RWPE2 (cell line): ENCODE data around the gene IL15.

ENCODE experiments used
- ATAC-seq: fragments of 200-7000 bp; cut with Tn5 transposase; 3 replicates; pipeline ENCODE4 v1.9.1; 2021; ENCODE audit warnings: low read depth
- DNase-seq: peaks from one replicate; pipeline ENCODE4 v3.0.0-alpha.2; 2020; ENCODE audit warnings: low spot score
- H3K27ac ChIP-seq: fragments of 450-650 bp; 2 replicates; pipeline ENCODE4 v1.5.1; 2017; ENCODE audit warnings: mild to moderate bottlenecking; ENCODE audit not compliant: poor library complexity, severe bottlenecking
- H3K27me3 ChIP-seq: fragments of 250-450 bp; sonication (Bioruptor Pico); 2 replicates; pipeline ENCODE4 v1.5.1; 2021; ENCODE audit warnings: mild to moderate bottlenecking, moderate library complexity; ENCODE audit not compliant: insufficient read depth, poor library complexity, severe bottlenecking
- H3K36me3 ChIP-seq: fragments of 250-450 bp; sonication (Bioruptor Pico); 2 replicates; pipeline ENCODE4 v1.5.1; 2020; ENCODE audit warnings: low read depth, mild to moderate bottlenecking, moderate library complexity
- H3K4me1 ChIP-seq: fragments of 250-450 bp; sonication (Bioruptor Pico); 2 replicates; pipeline ENCODE4 v1.5.1; 2021; ENCODE audit warnings: mild to moderate bottlenecking, moderate library complexity; ENCODE audit not compliant: insufficient read depth, poor library complexity, severe bottlenecking
- H3K4me3 ChIP-seq: fragments of 250-450 bp; sonication (Bioruptor Pico); 2 replicates; pipeline ENCODE4 v1.5.1; 2021; ENCODE audit warnings: mild to moderate bottlenecking, moderate library complexity; ENCODE audit not compliant: severe bottlenecking
- H3K9me3 ChIP-seq: fragments of 250-450 bp; sonication (Bioruptor Pico); 2 replicates; pipeline ENCODE4 v1.5.1; 2021; ENCODE audit warnings: mild to moderate bottlenecking, moderate library complexity; ENCODE audit not compliant: severe bottlenecking
- TF ChIP-seq, protein P1 (sequence below): fragments of 450-650 bp; IDR thresholded peaks from one replicate; pipeline ENCODE4 v1.5.1; 2017; ENCODE audit warnings: mild to moderate bottlenecking, moderate library complexity; ENCODE audit not compliant: poor library complexity, severe bottlenecking

IL15 gene

DNA sequence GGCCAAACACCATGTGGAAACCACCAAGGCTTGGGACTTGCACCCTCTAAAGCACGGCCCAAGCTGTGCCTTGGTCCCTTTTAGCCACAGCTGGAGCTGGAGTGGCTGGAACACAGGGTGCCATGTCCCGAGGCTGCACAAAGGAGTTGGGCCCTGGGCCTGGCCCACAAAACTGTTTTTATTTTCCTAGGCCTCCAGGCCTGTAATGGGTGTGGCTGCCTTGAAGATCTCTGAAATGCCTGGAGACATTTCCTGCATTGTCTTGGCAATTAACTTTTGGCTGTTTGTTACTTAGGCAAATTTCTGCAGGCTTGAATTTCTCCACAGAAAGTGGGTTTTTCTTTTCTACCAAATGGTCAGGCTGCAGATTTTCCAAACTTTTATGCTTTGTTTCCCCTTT, 55.7 kb downstream of the IL15 start:
- ATAC-seq (no peak), DNase-seq (no peak)
- Histone ChIP-seq H3K27me3 (no peaks in the 10 kb centered on the region), H3K9me3 (no peaks in the 10 kb centered on the region), H3K36me3 (no peaks in the 10 kb centered on the region), H3K27ac (no peak overlapping the region), H3K4me3 (no peak overlapping the region), H3K4me1 (peaks cover 2% of the 10 kb centered on the region)
- TF ChIP-seq, protein P1, sequence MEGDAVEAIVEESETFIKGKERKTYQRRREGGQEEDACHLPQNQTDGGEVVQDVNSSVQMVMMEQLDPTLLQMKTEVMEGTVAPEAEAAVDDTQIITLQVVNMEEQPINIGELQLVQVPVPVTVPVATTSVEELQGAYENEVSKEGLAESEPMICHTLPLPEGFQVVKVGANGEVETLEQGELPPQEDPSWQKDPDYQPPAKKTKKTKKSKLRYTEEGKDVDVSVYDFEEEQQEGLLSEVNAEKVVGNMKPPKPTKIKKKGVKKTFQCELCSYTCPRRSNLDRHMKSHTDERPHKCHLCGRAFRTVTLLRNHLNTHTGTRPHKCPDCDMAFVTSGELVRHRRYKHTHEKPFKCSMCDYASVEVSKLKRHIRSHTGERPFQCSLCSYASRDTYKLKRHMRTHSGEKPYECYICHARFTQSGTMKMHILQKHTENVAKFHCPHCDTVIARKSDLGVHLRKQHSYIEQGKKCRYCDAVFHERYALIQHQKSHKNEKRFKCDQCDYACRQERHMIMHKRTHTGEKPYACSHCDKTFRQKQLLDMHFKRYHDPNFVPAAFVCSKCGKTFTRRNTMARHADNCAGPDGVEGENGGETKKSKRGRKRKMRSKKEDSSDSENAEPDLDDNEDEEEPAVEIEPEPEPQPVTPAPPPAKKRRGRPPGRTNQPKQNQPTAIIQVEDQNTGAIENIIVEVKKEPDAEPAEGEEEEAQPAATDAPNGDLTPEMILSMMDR: no peak

DNA sequence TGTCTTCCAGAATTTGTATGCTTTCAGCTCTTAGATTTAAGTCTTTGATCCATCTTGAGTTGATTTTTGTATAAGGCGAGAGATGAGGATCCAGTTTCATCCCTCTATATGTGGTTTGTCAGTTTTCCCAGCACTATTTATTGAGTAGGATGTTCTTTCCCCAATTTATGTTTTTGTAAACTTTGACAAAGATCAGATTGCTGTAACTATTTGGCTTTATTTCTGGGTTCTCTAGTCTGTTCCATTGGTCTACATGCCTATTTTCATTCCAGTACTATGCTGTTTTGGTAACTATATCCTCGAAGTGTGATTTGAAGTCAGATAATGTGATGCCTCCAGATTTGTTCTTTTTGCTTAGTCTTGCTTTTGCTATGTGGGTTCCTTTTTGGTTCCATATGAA, 60.7 kb downstream of the IL15 start:
- Histone ChIP-seq H3K4me1 (no peaks in the 10 kb centered on the region), H3K27me3 (no peaks in the 10 kb centered on the region), H3K4me3 (no peak overlapping the region), H3K36me3 (no peaks in the 10 kb centered on the region), H3K9me3 (no peaks in the 10 kb centered on the region), H3K27ac (no peak overlapping the region)
- DNase-seq (no peak), ATAC-seq (no peak)
- TF ChIP-seq, protein P1: no peak

DNA sequence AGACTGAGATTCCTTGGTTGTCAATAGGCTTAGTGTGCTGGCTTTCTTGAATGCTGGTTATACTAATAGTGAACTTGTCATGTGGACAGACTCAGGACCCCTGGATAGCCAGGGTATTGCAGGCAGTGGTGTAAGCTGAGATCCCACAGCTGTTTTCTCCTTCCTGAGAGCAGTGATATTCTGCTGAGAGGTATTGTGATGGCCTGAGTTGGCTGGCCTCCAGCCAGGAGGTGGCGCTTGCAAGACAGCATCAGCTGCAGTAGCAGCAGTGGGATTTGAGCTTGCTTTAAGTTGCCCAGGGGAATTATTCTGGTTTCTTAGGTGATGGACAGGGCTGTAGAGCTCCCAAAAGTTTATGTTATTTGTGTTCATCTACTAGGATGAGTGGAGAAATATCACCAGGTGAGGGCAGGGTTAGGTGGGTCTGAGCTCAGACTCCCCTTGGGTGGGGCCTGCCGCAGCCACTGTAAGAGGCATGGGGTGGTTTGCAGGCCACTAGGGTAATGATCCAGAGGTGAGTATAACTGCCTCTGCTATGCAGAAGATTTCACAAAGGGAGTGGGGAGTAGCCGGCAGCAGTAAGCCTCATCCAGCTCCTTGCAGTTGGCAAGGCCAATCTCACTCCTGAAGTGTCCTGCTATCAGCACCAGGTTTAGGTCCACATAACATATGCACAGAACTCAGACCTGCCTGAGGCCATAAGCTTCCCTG, 66.2 kb downstream of the IL15 start:
- Histone ChIP-seq H3K27me3 (no peaks in the 10 kb centered on the region), H3K4me3 (no peak overlapping the region), H3K27ac (no peak overlapping the region), H3K4me1 (no peaks in the 10 kb centered on the region), H3K36me3 (no peaks in the 10 kb centered on the region), H3K9me3 (peaks cover 12% of the 10 kb centered on the region)
- TF ChIP-seq, protein P1: no peak
- DNase-seq (no peak), ATAC-seq (no peak)

DNA sequence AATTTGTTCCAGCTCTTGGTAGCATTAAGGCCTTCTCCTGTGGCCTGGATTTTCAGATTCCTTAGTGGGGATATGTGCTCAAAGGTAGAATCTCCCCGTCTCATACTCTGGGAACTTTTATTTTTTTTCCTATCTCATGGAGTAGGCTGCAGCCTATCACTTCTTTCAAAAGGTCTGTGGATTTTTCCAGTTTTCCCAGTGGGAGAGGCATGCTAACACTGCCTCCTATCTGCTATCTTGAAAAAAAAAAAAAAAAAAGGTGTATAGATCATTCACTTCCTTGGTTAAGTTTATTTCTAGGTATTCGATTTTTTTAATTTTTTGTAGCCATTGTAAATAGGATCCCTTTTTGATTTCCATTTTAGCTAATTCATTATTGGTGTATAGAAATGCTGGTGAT, 67.1 kb downstream of the IL15 start:
- Histone ChIP-seq H3K36me3 (no peaks in the 10 kb centered on the region), H3K4me1 (no peaks in the 10 kb centered on the region), H3K27ac (no peak overlapping the region), H3K9me3 (peaks cover 12% of the 10 kb centered on the region), H3K27me3 (no peaks in the 10 kb centered on the region), H3K4me3 (no peak overlapping the region)
- TF ChIP-seq, protein P1: no peak
- DNase-seq (no peak), ATAC-seq (no peak)

DNA sequence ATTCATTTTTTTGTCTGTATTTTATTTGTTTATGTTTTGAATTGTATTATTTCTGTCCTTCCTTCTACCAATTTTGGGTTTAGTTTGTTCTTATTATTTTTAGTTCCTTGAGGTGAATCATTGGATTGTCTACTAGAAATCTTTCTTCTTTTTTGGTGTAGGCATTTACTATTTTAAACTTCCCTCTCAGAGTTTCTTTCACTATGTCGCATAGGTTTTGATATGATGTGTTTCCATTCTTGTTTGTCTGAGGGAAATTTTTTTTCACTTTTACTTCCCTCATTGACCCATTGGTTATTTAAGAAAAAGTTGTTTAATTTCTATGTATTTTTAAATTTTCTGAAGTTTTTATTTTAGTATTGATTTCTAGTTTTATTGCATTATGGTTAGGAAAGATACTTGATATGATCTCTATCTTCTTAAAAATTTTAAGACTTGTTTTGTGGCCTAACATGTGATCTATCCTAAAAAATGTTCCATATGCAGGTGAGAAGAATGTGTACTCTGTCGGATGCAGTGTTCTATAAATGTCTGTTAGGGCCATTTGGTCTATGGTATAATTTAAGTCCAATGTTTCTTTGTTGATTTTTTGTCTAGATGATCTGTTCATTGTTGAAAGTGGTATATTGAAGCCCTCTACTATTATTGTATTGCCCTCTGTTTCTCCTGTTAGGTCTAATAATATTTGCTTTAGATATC, 68.8 kb downstream of the IL15 start:
- no peaks in the 10 kb centered on the region for H3K4me1 ChIP-seq
- TF ChIP-seq, protein P1: no peak
- no peaks in the 10 kb centered on the region for H3K36me3 ChIP-seq
- no peaks in the 10 kb centered on the region for H3K27me3 ChIP-seq
- no peak overlapping the region for H3K4me3 ChIP-seq
- ATAC-seq (no peak), DNase-seq (no peak)
- no peak overlapping the region for H3K27ac ChIP-seq
- H3K9me3 ChIP-seq: peaks cover 12% of the 10 kb centered on the region
